Ovary (tissue), 9 donors: ENCODE data around the gene CP. TPM values are rescaled to one million over a fixed set of nuclear protein-coding genes. Genes with fewer than 3 reads are reported as not detected.
A peak's percentile ranks its signal among the peaks of the same experiment; 100 is the strongest.

Source experiments
- DNase-seq, 5 donors: peaks; one replicate each; pipeline ENCODE4 v3.0.0-alpha.2; 2019 to 2020
- H3K27ac ChIP-seq, 2 donors: fragments of 200-600 bp; one replicate each; pipeline versions ENCODE4 v1.5.1 to v1.8.0; 2019 to 2022
- H3K27me3 ChIP-seq: fragments of 200-600 bp; one replicate; pipeline ENCODE4 v1.8.0; 2022
- H3K36me3 ChIP-seq: fragments of 200-600 bp; sonication (generic); one replicate; pipeline ENCODE4 v1.5.1; 2019
- H3K4me1 ChIP-seq: one replicate; pipeline ENCODE4 v1.8.1; 2013; ENCODE audit warnings: mild to moderate bottlenecking, moderate library complexity; ENCODE audit not compliant: insufficient read depth
- H3K4me3 ChIP-seq: fragments of 200-600 bp; sonication (generic); one replicate; pipeline ENCODE4 v1.5.1; 2017
- H3K9me3 ChIP-seq, 2 donors: fragments of 200-600 bp in 1 of 2; sonication (generic) in 1 of 2; one replicate each; pipeline versions ENCODE4 v1.5.1 to v1.8.1; 2013 to 2019; ENCODE audit warnings: mild to moderate bottlenecking in 1 of 2, moderate library complexity in 1 of 2
- CTCF ChIP-seq, 3 donors: fragments of 450-650 bp in 2 of 3; fragments of 200-600 bp in 1 of 3; IDR thresholded peaks; one replicate each; pipeline versions ENCODE4 v1.5.1 to v1.8.0; 2016 to 2022; ENCODE audit warnings: antibody characterized with exemption in 3 of 3, mild to moderate bottlenecking in 1 of 3
- EP300 ChIP-seq: sonication (generic); formaldehyde crosslinking; IDR thresholded peaks from one replicate; pipeline ENCODE4 v1.6.1; 2017; ENCODE audit warnings: antibody characterized with exemption
- POLR2A ChIP-seq: fragments of 450-650 bp; IDR thresholded peaks from one replicate; pipeline ENCODE4 v1.6.1; 2017; ENCODE audit warnings: antibody characterized with exemption, mild to moderate bottlenecking, moderate library complexity
- WGBS, 3 donors: extraction: QIAGEN DNeasy Blood & Tissue Kit in 1 of 3; methylation state at CpG; one replicate each; pipeline versions ENCODE4 v1.1.5 to v1.1.7; 2013 to 2017; 5-methylcytosine and 5-hydroxymethylcytosine counted together
- intact Hi-C, 4 donors: fragments of 100-400 bp; cut with DNase I; formaldehyde crosslinking; loops; one replicate each; pipeline versions ENCODE4 v1.11.0 to v1.15.1; 2022 to 2023
- polyA plus RNA-seq, 2 donors: library from polyadenylated mRNA; stranded (reverse); fragments of 200-250 nt in 1 of 2; fragments of 350-450 nt in 1 of 2; fragmentation: Illumina TruSeq in 1 of 2; extraction: RNeasy Lipid Tissue Mini Kit (QIAGEN cat#74804) in 1 of 2; gene quantifications; one replicate each; pipeline ENCODE4 v1.2.3, GENCODE V29; 2013 to 2014
- total RNA-seq, 7 donors: library from RNA; depleted of rRNA in 2 of 7; stranded (reverse); fragments of >200 nt in 2 of 7; fragmentation: NEBNext Ultra II Directional in 3 of 7; extraction: Animal tissue kit (Norgen Biotek cat#: 25700) in 3 of 7; gene quantifications; one replicate each; pipeline versions ENCODE4 v1.1.0 to v1.2.4, GENCODE V29; 2016 to 2023
- donor health status: DM: no; HTN: no; CAD: no; lungs with moderate emphysema.
- donor health status: DM: no; HTN: no; CAD: no.
- donor health status: Bipolar disorder and iron deficiency.
- donor health status: DM: yes; HTN: yes; CAD: no.
- donor health status: DM: no; HTN: no; CAD: no.
- donor health status: DM: yes; HTN: yes; CAD: no.

The CP gene
- total and polyA plus RNA-seq, 9 donors: 0.40 to 90.3 (median 3.1) TPM

- no peaks in the 10 kb centered on the region for H3K9me3 ChIP-seq
- no peaks in the 10 kb centered on the region for H3K36me3 ChIP-seq
- H3K27me3 ChIP-seq: no peaks in the 10 kb centered on the region
- WGBS, 3 donors: 29 to 32% (median 29%) methylated on average over 3 of the region's 3 CpGs
- TF ChIP-seq POLR2A (no peak), CTCF (IDR thresholded peaks at IDR 0.05) (no peak), EP300 (no peak)
- no peak for DNase-seq
- no peak overlapping the region for H3K4me3 ChIP-seq
- H3K27ac ChIP-seq: no peak overlapping the region
- intact Hi-C loops: no loop called here
- H3K4me1 ChIP-seq: peaks cover 8% of the 10 kb centered on the region
Measured at GRCh38 chr3:149134575-149134974, 87.1 kb downstream of the CP start.

GRCh38 chr3:149131589-149131988, 90.0 kb downstream of the CP start:
- 38 to 50% (median 38%) methylated on average over 4 of the region's 4 CpGs for WGBS, 3 donors
- no peak for TF ChIP-seq EP300
- TF ChIP-seq POLR2A: no peak
- TF ChIP-seq CTCF (IDR thresholded peaks at IDR 0.05): no peak
- Histone ChIP-seq H3K4me1 (peaks cover 8% of the 10 kb centered on the region), H3K27me3 (no peaks in the 10 kb centered on the region), H3K27ac (peak overlapping the region; percentile 1 to 5), H3K36me3 (no peaks in the 10 kb centered on the region), H3K4me3 (no peak overlapping the region), H3K9me3 (no peaks in the 10 kb centered on the region)
- no peak for DNase-seq
- intact Hi-C loops: no loop called here

- no peaks in the 10 kb centered on the region for H3K36me3 ChIP-seq
- no peaks in the 10 kb centered on the region for H3K9me3 ChIP-seq
- peak within 1 kb of the TSS; percentile 83 for H3K4me3 ChIP-seq
- no peaks in the 10 kb centered on the region for H3K27me3 ChIP-seq
- peak; percentile 89 to 94 (median 91) for DNase-seq
- intact Hi-C loops: loop anchor here (5.0 to 10.0 kb wide), 6 partner anchors 143 to 585 kb away; partner anchors contain the start of gene TM4SF4 (in 1 of the 4)
- H3K27ac ChIP-seq: peak within 1 kb of the TSS; percentile 64 to 86
- no peak for TF ChIP-seq CTCF (IDR thresholded peaks at IDR 0.05)
- no peak for TF ChIP-seq EP300
- TF ChIP-seq POLR2A: peak; percentile 95
- H3K4me1 ChIP-seq: peaks cover 5% of the 10 kb centered on the region
- WGBS, 3 donors: 0 to 1% (median 1%) methylated on average over 76 to 84 of the region's 84 CpGs
Measured at GRCh38 chr3:149129326-149130205, 92.1 kb downstream of the CP start, which contains the start of gene HPS3. Gene HPS3 (plus strand): TSS chr3:149129638. CDS start chr3:149129724, 86 bp downstream.

- WGBS, 3 donors: 2 to 4% (median 3%) methylated on average over 4 of the region's 4 CpGs
Measured at GRCh38 chr3:149128821-149129220, 92.8 kb downstream of the CP start.

More at GRCh38 chr3:149128821-149129220, 92.8 kb downstream of the CP start:
- no peak for DNase-seq
- no peaks in the 10 kb centered on the region for H3K9me3 ChIP-seq
- H3K36me3 ChIP-seq: no peaks in the 10 kb centered on the region
- peak overlapping the region; percentile 83 for H3K4me3 ChIP-seq
- H3K27ac ChIP-seq: peak overlapping the region in 1 of 2 donors; percentile 86
- peaks cover 2% of the 10 kb centered on the region for H3K4me1 ChIP-seq
- intact Hi-C loops: loop anchor here (5.0 to 10.0 kb wide), 6 partner anchors 143 to 586 kb away; partner anchors contain the start of gene TM4SF4 (in 1 of the 4)
- no peak for TF ChIP-seq EP300
- no peak for TF ChIP-seq POLR2A
- TF ChIP-seq CTCF (IDR thresholded peaks at IDR 0.05): no peak
- no peaks in the 10 kb centered on the region for H3K27me3 ChIP-seq
